Fibroblast of lung (primary cell): Measurements from ENCODE around the gene NOP14.

Experiments
- EZH2 ChIP-seq: IDR thresholded peaks from 2 replicates; pipeline ENCODE4 v1.5.1; 2012; ENCODE audit warnings: low read length, control low read depth, mild to moderate bottlenecking; ENCODE audit errors: missing control alignments
- TF ChIP-seq, protein P1 (sequence below), 2 donors: IDR thresholded peaks in 1 of 2; conservative IDR thresholded peaks in 1 of 2; 1 replicate in 1 of 2; 2 replicates in 1 of 2; pipeline ENCODE4 v1.5.1; 2011 to 2012; ENCODE audit warnings: low read length in 2 of 2, control low read depth in 1 of 2, inconsistent platforms in 1 of 2, low read depth in 1 of 2, mild to moderate bottlenecking in 1 of 2

DNA sequence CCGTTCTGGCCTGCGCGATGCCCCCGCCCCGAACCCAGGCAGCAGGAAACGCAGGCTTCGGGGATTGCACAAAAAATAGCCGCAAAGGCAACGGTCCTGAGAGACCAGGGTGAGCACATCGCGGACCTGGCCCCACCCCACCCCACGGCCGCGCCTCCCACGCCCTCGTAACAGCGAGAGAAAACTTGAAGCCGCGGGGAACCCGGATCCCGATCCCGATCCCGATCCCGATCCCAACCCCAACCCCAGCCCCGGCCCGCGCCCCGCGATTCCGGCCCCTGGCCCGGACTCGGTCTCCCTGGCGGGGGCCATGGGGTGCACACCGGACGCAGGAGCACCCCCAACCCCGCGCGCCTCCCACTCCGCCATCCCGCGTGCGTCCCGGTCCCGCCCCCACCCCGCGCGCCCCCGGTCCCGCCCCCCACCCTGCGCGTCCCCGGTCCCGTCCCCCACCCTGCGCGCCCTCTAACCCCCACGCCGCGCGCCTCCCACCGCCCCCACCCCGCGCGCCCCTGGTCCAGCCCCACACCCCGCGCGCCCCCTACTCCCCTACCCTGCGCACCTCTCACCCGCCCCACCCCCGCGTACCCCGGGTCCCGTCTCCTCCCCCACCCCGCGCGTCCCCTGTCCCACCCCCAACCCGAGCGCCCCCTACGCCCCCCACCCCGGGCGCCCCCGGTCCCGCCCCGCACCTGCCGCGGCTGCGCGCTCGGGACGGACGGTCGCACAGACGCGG lies 29.0 kb downstream of the NOP14 start:
- TF ChIP-seq, protein P1, sequence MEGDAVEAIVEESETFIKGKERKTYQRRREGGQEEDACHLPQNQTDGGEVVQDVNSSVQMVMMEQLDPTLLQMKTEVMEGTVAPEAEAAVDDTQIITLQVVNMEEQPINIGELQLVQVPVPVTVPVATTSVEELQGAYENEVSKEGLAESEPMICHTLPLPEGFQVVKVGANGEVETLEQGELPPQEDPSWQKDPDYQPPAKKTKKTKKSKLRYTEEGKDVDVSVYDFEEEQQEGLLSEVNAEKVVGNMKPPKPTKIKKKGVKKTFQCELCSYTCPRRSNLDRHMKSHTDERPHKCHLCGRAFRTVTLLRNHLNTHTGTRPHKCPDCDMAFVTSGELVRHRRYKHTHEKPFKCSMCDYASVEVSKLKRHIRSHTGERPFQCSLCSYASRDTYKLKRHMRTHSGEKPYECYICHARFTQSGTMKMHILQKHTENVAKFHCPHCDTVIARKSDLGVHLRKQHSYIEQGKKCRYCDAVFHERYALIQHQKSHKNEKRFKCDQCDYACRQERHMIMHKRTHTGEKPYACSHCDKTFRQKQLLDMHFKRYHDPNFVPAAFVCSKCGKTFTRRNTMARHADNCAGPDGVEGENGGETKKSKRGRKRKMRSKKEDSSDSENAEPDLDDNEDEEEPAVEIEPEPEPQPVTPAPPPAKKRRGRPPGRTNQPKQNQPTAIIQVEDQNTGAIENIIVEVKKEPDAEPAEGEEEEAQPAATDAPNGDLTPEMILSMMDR (conservative IDR thresholded peaks at IDR 0.05 in 1 of 2, IDR thresholded peaks at IDR 0.05 in 1 of 2; ENCODE audit: low read depth in 1 of 2, low read length in 2 of 2): no peak
- no peak for TF ChIP-seq EZH2
